ENCODE data around the gene FAM227A.
A peak's percentile ranks its signal among the peaks of the same experiment; 100 is the strongest.

Gene FAM227A

DNA sequence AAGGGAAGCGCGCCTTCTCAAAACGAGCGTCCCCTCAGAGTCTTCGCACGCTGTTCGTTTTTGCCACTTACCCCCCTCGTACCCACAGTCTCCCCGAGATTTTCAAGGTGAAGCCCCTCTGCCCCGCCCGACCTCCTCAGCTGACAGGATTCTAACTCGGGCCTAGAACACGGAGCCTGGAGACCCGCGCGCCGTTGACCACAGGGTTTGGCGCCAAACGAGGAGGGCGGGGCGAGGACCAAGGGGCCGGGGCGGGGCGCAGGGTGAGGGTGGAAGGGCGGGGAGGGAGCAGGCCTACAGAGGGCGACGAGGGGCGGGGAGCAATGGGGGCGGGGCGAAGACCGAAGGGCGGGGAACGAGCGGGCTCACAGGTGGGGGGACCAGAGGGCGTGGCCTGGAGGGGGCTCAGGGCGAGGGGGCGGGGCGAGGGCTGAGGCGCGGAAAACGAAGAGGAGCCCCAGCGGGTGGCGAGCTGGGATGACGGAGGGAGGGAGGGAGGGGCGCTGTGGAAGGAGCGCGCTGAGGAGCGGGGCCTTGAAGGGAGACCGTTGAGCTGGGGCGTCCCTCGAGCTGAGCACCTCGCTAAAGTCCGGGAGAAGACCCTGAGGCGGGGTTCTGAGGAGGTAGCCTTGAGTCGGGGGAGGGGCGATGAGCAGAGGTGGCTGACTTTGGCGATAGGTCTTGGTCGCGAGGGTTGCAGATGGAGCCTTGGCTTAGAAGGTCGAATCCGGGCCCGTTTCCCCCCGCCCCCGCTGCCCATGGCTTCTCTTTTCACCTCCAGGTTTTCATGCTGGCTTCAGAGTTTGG, 86.0 kb downstream of the FAM227A start, which contains the start of gene DMC1 (continued):
- TF ChIP-seq HOXC10 (CRISPR knock-in tag; IDR thresholded peaks at IDR 0.05) (no peak), MEIS1 (CRISPR knock-in tag; IDR thresholded peaks at IDR 0.05; ENCODE audit: borderline replicate concordance) (no peak), GLIS2 (tag by site-specific recombination; IDR thresholded peaks at IDR 0.05) (no peak; the same call in 1 of the 2 replicates), ZNF112 (tag by site-specific recombination; IDR thresholded peaks at IDR 0.05) (no peak), ZEB2 (tag by site-specific recombination; IDR thresholded peaks at IDR 0.05) (peak; percentile 63; the same call in 1 of the 2 replicates), ZNF404 (tag by site-specific recombination; IDR thresholded peaks at IDR 0.05) (no peak), ZNF664 (tag by site-specific recombination; IDR thresholded peaks at IDR 0.05) (no peak), ZNF121 (tag by site-specific recombination; IDR thresholded peaks at IDR 0.05) (no peak; the same call in 1 of the 2 replicates), ZFHX2 (tag by site-specific recombination; conservative IDR thresholded peaks at IDR 0.05) (peak; percentile 71), HOXD13 (CRISPR knock-in tag; IDR thresholded peaks at IDR 0.05; ENCODE audit: borderline replicate concordance) (no peak), OSR2 (tag by site-specific recombination; IDR thresholded peaks at IDR 0.05) (no peak), ZXDB (tag by site-specific recombination; IDR thresholded peaks at IDR 0.05) (peak; percentile 55; the same call in 1 of the 2 replicates), ZNF501 (tag by site-specific recombination; IDR thresholded peaks at IDR 0.05) (peak; percentile 63), ZIC2 (tag by site-specific recombination; IDR thresholded peaks at IDR 0.05) (0 out of 2 replicates have a peak, but pooled peaks have one; percentile 28), ZNF132 (tag by site-specific recombination; IDR thresholded peaks at IDR 0.05; ENCODE audit: borderline replicate concordance) (no peak), ZNF514 (tag by site-specific recombination; IDR thresholded peaks at IDR 0.05) (no peak), ZNF544 (tag by site-specific recombination; IDR thresholded peaks at IDR 0.05) (no peak), ZNF623 (tag by site-specific recombination; IDR thresholded peaks at IDR 0.05) (no peak), HOXA7 (CRISPR knock-in tag; IDR thresholded peaks at IDR 0.05; ENCODE audit: borderline replicate concordance) (no peak), ZNF654 (tag by site-specific recombination; IDR thresholded peaks at IDR 0.05; ENCODE audit: low read depth) (no peak; the same call in 1 of the 2 replicates), ZNF146 (tag by site-specific recombination; IDR thresholded peaks at IDR 0.05) (no peak)
- TF ChIP-seq, protein P1, sequence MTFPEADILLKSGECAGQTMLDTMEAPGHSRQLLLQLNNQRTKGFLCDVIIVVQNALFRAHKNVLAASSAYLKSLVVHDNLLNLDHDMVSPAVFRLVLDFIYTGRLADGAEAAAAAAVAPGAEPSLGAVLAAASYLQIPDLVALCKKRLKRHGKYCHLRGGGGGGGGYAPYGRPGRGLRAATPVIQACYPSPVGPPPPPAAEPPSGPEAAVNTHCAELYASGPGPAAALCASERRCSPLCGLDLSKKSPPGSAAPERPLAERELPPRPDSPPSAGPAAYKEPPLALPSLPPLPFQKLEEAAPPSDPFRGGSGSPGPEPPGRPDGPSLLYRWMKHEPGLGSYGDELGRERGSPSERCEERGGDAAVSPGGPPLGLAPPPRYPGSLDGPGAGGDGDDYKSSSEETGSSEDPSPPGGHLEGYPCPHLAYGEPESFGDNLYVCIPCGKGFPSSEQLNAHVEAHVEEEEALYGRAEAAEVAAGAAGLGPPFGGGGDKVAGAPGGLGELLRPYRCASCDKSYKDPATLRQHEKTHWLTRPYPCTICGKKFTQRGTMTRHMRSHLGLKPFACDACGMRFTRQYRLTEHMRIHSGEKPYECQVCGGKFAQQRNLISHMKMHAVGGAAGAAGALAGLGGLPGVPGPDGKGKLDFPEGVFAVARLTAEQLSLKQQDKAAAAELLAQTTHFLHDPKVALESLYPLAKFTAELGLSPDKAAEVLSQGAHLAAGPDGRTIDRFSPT (tag by site-specific recombination; IDR thresholded peaks at IDR 0.05), result no peak
- TF ChIP-seq, protein P2, sequence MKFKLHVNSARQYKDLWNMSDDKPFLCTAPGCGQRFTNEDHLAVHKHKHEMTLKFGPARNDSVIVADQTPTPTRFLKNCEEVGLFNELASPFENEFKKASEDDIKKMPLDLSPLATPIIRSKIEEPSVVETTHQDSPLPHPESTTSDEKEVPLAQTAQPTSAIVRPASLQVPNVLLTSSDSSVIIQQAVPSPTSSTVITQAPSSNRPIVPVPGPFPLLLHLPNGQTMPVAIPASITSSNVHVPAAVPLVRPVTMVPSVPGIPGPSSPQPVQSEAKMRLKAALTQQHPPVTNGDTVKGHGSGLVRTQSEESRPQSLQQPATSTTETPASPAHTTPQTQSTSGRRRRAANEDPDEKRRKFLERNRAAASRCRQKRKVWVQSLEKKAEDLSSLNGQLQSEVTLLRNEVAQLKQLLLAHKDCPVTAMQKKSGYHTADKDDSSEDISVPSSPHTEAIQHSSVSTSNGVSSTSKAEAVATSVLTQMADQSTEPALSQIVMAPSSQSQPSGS (tag by site-specific recombination; IDR thresholded peaks at IDR 0.05; ENCODE audit: low read depth), result no peak
- TF ChIP-seq, protein P3, sequence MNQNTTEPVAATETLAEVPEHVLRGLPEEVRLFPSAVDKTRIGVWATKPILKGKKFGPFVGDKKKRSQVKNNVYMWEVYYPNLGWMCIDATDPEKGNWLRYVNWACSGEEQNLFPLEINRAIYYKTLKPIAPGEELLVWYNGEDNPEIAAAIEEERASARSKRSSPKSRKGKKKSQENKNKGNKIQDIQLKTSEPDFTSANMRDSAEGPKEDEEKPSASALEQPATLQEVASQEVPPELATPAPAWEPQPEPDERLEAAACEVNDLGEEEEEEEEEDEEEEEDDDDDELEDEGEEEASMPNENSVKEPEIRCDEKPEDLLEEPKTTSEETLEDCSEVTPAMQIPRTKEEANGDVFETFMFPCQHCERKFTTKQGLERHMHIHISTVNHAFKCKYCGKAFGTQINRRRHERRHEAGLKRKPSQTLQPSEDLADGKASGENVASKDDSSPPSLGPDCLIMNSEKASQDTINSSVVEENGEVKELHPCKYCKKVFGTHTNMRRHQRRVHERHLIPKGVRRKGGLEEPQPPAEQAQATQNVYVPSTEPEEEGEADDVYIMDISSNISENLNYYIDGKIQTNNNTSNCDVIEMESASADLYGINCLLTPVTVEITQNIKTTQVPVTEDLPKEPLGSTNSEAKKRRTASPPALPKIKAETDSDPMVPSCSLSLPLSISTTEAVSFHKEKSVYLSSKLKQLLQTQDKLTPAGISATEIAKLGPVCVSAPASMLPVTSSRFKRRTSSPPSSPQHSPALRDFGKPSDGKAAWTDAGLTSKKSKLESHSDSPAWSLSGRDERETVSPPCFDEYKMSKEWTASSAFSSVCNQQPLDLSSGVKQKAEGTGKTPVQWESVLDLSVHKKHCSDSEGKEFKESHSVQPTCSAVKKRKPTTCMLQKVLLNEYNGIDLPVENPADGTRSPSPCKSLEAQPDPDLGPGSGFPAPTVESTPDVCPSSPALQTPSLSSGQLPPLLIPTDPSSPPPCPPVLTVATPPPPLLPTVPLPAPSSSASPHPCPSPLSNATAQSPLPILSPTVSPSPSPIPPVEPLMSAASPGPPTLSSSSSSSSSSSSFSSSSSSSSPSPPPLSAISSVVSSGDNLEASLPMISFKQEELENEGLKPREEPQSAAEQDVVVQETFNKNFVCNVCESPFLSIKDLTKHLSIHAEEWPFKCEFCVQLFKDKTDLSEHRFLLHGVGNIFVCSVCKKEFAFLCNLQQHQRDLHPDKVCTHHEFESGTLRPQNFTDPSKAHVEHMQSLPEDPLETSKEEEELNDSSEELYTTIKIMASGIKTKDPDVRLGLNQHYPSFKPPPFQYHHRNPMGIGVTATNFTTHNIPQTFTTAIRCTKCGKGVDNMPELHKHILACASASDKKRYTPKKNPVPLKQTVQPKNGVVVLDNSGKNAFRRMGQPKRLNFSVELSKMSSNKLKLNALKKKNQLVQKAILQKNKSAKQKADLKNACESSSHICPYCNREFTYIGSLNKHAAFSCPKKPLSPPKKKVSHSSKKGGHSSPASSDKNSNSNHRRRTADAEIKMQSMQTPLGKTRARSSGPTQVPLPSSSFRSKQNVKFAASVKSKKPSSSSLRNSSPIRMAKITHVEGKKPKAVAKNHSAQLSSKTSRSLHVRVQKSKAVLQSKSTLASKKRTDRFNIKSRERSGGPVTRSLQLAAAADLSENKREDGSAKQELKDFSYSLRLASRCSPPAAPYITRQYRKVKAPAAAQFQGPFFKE (tag by site-specific recombination; IDR thresholded peaks at IDR 0.05; ENCODE audit: borderline replicate concordance), result no peak
- TF ChIP-seq, protein P4, sequence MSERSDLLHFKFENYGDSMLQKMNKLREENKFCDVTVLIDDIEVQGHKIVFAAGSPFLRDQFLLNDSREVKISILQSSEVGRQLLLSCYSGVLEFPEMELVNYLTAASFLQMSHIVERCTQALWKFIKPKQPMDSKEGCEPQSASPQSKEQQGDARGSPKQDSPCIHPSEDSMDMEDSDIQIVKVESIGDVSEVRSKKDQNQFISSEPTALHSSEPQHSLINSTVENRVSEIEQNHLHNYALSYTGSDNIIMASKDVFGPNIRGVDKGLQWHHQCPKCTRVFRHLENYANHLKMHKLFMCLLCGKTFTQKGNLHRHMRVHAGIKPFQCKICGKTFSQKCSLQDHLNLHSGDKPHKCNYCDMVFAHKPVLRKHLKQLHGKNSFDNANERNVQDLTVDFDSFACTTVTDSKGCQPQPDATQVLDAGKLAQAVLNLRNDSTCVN (tag by site-specific recombination; optimal IDR thresholded peaks at IDR 0.05), result peak; percentile 69
- TF ChIP-seq, protein P5, sequence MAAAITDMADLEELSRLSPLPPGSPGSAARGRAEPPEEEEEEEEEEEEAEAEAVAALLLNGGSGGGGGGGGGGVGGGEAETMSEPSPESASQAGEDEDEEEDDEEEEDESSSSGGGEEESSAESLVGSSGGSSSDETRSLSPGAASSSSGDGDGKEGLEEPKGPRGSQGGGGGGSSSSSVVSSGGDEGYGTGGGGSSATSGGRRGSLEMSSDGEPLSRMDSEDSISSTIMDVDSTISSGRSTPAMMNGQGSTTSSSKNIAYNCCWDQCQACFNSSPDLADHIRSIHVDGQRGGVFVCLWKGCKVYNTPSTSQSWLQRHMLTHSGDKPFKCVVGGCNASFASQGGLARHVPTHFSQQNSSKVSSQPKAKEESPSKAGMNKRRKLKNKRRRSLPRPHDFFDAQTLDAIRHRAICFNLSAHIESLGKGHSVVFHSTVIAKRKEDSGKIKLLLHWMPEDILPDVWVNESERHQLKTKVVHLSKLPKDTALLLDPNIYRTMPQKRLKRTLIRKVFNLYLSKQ (tag by site-specific recombination; IDR thresholded peaks at IDR 0.05; ENCODE audit: borderline replicate concordance), result no peak
- TF ChIP-seq, protein P6, sequence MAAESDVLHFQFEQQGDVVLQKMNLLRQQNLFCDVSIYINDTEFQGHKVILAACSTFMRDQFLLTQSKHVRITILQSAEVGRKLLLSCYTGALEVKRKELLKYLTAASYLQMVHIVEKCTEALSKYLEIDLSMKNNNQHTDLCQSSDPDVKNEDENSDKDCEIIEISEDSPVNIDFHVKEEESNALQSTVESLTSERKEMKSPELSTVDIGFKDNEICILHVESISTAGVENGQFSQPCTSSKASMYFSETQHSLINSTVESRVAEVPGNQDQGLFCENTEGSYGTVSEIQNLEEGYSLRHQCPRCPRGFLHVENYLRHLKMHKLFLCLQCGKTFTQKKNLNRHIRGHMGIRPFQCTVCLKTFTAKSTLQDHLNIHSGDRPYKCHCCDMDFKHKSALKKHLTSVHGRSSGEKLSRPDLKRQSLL (tag by site-specific recombination; IDR thresholded peaks at IDR 0.05), result peak; percentile 33; the same call in 1 of the 2 replicates

Measured in HEK293 (cell line).